Vagina (tissue), 2 donors: ENCODE data around the gene ZNF669. TPM values are rescaled to one million over a fixed set of nuclear protein-coding genes. Genes with fewer than 3 reads are reported as not detected.

Experiments used
- DNase-seq, 2 donors: peaks; one replicate each; pipeline ENCODE4 v3.0.0-alpha.2; 2017; ENCODE audit errors: extremely low spot score in 2 of 2
- H3K27ac ChIP-seq: fragments of 200-600 bp; sonication (generic); one replicate; pipeline ENCODE4 v1.5.1; 2019
- H3K27me3 ChIP-seq: fragments of 200-600 bp; sonication (generic); one replicate; pipeline ENCODE4 v1.5.1; 2019
- H3K36me3 ChIP-seq, 2 donors: fragments of 200-600 bp; sonication (generic); one replicate each; pipeline ENCODE4 v1.5.1; 2017 to 2019
- H3K4me1 ChIP-seq: fragments of 200-600 bp; sonication (generic); one replicate; pipeline ENCODE4 v1.5.1; 2019
- H3K4me3 ChIP-seq, 2 donors: fragments of 200-600 bp; sonication (generic); 1 replicate in 1 of 2; 2 replicates in 1 of 2; pipeline ENCODE4 v1.5.1; 2016 to 2019
- H3K9me3 ChIP-seq: fragments of 200-600 bp; sonication (generic); one replicate; pipeline ENCODE4 v1.5.1; 2019
- POLR2A ChIP-seq, 2 donors: fragments of 450-650 bp; IDR thresholded peaks; one replicate each; pipeline ENCODE4 v1.6.1; 2017; ENCODE audit warnings: antibody characterized with exemption in 2 of 2, mild to moderate bottlenecking in 2 of 2, moderate library complexity in 2 of 2
- POLR2AphosphoS5 ChIP-seq, 2 donors: sonication (generic); formaldehyde crosslinking; IDR thresholded peaks; one replicate each; pipeline ENCODE4 v1.9.0; 2017; ENCODE audit warnings: antibody characterized with exemption in 2 of 2, mild to moderate bottlenecking in 2 of 2, low read depth in 1 of 2; ENCODE audit not compliant: insufficient read depth in 1 of 2
- intact Hi-C: fragments of 100-400 bp; cut with DNase I; formaldehyde crosslinking; loops from one replicate; pipeline ENCODE4 v1.15.1; 2023
- total RNA-seq: library from RNA; depleted of rRNA; stranded (reverse); fragments of >200 nt; gene quantifications from one replicate; pipeline ENCODE4 v1.2.3, GENCODE V29; 2016
- TF ChIP-seq, protein P1 (sequence below), 3 experiments: fragments of 450-650 bp in 2 of 3; fragments of 200-600 bp in 1 of 3; sonication (generic) in 1 of 3; IDR thresholded peaks; one replicate each; pipeline ENCODE4 v1.5.1; 2017 to 2019; ENCODE audit warnings: antibody characterized with exemption in 3 of 3, mild to moderate bottlenecking in 2 of 3, moderate library complexity in 2 of 3

Gene ZNF669
- total RNA-seq, 1 donor from 2014 or later: 5.4 TPM

DNA sequence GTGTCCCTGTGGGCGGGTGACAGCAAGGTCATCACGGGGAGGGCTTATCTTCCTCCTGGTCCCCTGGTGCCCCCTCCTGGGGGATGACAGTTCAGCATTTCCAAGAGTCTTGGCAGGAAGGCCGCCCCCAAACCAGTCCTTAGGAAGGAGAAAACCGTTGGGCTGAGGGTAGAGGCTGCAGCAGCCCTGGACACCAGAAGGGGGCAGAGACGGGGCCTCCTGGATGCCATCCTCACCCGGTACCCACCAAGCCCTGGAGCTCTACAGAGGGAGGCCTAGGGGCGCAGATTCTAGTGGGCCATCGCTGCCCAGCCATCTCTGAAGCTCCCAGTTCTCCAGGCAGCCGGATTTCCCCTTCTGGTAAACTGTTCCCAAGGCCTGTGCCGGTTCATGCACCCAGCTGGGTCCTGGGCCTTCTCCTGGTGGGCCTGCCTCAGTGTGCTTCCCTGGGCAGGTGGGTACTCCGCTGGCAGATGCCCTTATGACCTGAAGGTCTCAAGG, 14.8 kb upstream of the ZNF669 start:
- Histone ChIP-seq H3K4me1 (no peaks in the 10 kb centered on the region), H3K27ac (no peak overlapping the region), H3K27me3 (no peaks in the 10 kb centered on the region), H3K4me3 (no peak overlapping the region), H3K36me3 (no peaks in the 10 kb centered on the region), H3K9me3 (no peaks in the 10 kb centered on the region)
- intact Hi-C loops: no loop called here
- DNase-seq: no peak
- TF ChIP-seq, protein P1, sequence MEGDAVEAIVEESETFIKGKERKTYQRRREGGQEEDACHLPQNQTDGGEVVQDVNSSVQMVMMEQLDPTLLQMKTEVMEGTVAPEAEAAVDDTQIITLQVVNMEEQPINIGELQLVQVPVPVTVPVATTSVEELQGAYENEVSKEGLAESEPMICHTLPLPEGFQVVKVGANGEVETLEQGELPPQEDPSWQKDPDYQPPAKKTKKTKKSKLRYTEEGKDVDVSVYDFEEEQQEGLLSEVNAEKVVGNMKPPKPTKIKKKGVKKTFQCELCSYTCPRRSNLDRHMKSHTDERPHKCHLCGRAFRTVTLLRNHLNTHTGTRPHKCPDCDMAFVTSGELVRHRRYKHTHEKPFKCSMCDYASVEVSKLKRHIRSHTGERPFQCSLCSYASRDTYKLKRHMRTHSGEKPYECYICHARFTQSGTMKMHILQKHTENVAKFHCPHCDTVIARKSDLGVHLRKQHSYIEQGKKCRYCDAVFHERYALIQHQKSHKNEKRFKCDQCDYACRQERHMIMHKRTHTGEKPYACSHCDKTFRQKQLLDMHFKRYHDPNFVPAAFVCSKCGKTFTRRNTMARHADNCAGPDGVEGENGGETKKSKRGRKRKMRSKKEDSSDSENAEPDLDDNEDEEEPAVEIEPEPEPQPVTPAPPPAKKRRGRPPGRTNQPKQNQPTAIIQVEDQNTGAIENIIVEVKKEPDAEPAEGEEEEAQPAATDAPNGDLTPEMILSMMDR (IDR thresholded peaks at IDR 0.05): no peak

DNA sequence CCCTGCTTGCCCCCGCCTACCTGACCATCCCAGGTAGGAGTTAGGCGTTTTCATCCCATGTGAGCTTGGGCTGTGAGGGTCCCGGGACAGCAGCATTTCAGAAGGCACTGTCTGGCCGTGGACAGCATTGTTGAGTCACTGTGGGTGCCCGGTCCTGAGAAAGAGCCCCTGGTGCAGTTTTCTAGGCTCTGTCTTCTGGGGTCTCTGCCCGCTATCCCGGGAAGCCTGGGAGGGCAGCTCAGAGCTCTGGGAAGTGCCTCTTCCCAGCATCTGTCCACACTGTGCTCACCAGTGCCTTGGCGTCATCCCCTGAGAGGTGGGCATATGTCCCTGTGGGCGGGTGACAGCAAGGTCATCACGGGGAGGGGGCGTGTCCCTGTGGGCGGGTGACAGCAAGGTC, 11.4 kb upstream of the ZNF669 start:
- Histone ChIP-seq H3K36me3 (no peaks in the 10 kb centered on the region), H3K9me3 (no peaks in the 10 kb centered on the region), H3K27me3 (no peaks in the 10 kb centered on the region), H3K4me3 (no peak overlapping the region), H3K27ac (no peak overlapping the region), H3K4me1 (peaks cover 18% of the 10 kb centered on the region)
- intact Hi-C loops: no loop called here
- TF ChIP-seq POLR2A (IDR thresholded peaks at IDR 0.05) (no peak), POLR2AphosphoS5 (IDR thresholded peaks at IDR 0.05; ENCODE audit: insufficient read depth in 1 of 2, low read depth in 1 of 2) (no peak)
- TF ChIP-seq, protein P1 (IDR thresholded peaks at IDR 0.05): no peak
- DNase-seq: no peak

DNA sequence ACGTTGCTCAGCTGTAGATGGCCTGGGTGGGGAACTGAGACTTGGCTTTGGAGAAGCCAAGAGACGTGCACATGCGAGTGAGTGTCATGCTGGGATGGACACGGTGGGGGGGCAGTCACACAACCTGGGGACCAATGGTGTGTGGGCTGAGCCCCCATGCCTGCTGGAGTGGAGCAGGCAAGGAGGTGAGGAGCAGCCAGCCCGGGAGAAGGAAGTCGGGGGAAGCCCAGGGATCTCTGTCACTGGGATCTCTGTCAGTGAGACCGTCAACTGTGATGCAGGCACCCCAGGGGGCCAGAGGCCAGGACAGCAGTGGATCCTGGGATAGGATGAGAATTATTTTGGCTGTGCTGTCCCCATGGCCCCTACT, 11.0 kb upstream of the ZNF669 start:
- TF ChIP-seq, protein P1 (IDR thresholded peaks at IDR 0.05): no peak
- TF ChIP-seq POLR2A (IDR thresholded peaks at IDR 0.05) (no peak), POLR2AphosphoS5 (IDR thresholded peaks at IDR 0.05; ENCODE audit: insufficient read depth in 1 of 2, low read depth in 1 of 2) (no peak)
- no peak for DNase-seq
- H3K27ac ChIP-seq: no peak overlapping the region
- no peaks in the 10 kb centered on the region for H3K27me3 ChIP-seq
- intact Hi-C loops: no loop called here
- no peak overlapping the region for H3K4me3 ChIP-seq
- H3K9me3 ChIP-seq: no peaks in the 10 kb centered on the region
- no peaks in the 10 kb centered on the region for H3K36me3 ChIP-seq
- H3K4me1 ChIP-seq: peaks cover 22% of the 10 kb centered on the region

DNA sequence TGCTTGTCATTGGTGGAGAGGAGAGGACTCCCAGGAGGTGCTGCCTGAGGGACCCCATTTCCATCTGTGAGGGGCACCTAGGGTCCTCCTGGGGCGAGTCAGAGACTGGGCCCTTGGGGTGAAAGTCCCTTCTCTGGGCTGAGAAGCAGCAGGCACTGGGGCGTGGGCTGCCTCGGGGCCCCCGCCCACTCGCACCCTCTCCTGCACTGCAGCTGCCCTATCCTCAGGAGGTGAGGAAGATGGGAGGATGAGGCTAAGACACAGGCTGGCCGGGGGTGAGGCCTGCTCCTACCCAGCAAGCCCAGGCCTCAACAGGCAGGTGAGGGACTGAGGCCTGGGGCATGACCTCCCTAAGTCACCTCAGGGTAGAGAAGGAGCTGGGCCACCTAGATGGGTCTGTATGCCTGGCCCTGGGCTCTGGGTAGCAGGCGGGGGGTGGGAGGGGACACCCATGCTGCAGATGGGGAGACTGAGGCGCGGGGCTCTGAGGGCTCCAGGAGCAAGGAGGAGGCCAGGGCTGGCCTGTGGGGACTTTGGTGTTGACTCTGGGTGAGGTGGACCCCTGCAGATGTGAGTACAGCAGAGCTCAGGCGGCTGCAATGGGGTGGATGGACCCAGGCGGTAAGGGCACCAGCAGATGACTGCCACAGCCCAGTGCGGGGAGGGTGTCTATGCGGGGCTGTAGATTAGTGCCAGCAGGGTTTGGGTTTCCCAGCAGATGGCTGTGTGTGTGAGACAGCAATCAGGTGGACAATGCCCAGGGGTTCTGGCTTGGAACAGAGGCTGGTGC, 10.4 kb upstream of the ZNF669 start:
- TF ChIP-seq, protein P1 (IDR thresholded peaks at IDR 0.05): no peak
- no peak for TF ChIP-seq POLR2A (IDR thresholded peaks at IDR 0.05)
- no peak for TF ChIP-seq POLR2AphosphoS5 (IDR thresholded peaks at IDR 0.05; ENCODE audit: insufficient read depth in 1 of 2, low read depth in 1 of 2)
- intact Hi-C loops: no loop called here

DNA sequence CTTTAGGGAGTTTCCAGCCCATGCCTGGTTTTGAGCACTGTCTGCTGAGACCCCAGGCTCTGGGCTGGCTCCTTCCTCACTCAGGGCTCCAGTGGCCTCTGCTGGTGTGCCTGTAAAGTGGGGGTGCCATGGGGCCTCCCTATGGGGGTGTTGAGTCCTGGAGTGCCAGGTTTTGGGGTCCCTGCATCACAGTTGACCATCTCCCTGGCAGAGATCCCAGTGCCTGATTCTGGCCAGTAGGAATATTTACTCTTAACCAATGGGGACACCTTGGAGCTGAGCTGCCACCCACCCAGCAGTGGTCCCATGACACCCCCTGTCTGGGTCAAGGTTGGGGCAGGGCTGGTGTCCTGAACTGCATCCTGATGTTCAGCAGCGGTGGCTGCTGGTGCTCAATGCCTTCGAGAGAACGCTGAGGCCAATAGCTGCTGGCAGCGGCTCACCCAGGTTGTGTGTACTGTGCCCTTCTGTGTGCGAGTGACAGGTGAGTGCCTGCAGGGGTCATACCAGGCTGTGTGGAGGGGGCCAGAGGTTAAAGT, 9.6 kb upstream of the ZNF669 start:
- Histone ChIP-seq H3K36me3 (no peaks in the 10 kb centered on the region), H3K27ac (no peak overlapping the region), H3K4me3 (no peak overlapping the region), H3K9me3 (no peaks in the 10 kb centered on the region), H3K27me3 (no peaks in the 10 kb centered on the region), H3K4me1 (peaks cover 22% of the 10 kb centered on the region)
- DNase-seq: no peak
- intact Hi-C loops: no loop called here
- TF ChIP-seq POLR2A (IDR thresholded peaks at IDR 0.05): no peak
- TF ChIP-seq POLR2AphosphoS5 (IDR thresholded peaks at IDR 0.05; ENCODE audit: insufficient read depth in 1 of 2, low read depth in 1 of 2): no peak
- TF ChIP-seq, protein P1 (IDR thresholded peaks at IDR 0.05): no peak

More for the DNA sequence above, 10.4 kb upstream of the ZNF669 start:
- Histone ChIP-seq H3K9me3 (no peaks in the 10 kb centered on the region), H3K4me3 (no peak overlapping the region), H3K4me1 (peaks cover 22% of the 10 kb centered on the region), H3K27ac (no peak overlapping the region), H3K36me3 (no peaks in the 10 kb centered on the region), H3K27me3 (no peaks in the 10 kb centered on the region)
- no peak for DNase-seq
